ENCODE data around the gene PRMT7. TPM values are rescaled to one million over a fixed set of nuclear protein-coding genes. Genes with fewer than 3 reads are reported as not detected.

The PRMT7 gene
- total and polyA plus RNA-seq, 9 donors, result 27.8 to 43.4 (median 37.8) TPM

DNA sequence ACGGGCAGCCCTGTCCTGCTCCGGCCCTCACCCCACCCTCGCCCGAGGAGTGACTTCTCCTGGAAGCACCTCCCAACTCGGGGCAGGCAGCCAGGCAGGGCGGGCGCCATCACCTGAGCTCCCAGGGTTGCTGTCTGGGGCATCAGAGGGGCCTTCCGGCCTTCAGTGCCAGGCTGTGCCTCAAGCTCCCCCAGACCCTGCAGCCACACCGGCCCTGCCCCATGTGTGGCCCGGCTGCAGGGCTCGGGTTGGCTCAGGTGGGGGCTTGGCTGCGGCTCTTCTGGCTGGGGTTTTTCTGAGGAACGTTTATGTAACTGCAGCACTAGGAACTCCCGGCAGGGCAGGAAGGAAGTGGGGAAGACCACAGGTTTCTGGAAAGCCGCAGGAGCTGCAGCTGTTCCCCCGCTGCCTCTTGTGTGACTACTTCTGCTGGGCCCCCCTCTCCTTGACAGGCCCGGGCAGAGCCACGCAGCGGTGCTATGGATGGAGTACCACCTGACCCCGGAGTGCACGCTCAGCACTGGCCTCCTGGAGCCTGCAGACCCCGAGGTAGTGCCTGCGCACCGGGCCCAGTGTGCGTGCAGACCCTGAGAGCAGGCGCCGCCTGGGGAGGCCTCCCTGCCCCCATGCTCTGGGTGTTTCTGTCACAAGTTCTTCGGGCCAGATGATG is 45.6 kb downstream of the PRMT7 start:
- no peak for DNase-seq
- no peak overlapping the region for H3K4me3 ChIP-seq
- intact Hi-C loops (cut with DNase I), result loop anchor here in 1 of 4 donors (1.0 kb wide), 1 partner anchor 23 kb away; no protein-coding TSS in a partner anchor
- no peaks in the 10 kb centered on the region for H3K9me3 ChIP-seq
- 49 to 67% (median 63%) methylated on average over 17 to 28 of the region's 28 CpGs for WGBS, 3 donors
- H3K27me3 ChIP-seq, result no peaks in the 10 kb centered on the region
- TF ChIP-seq, protein P1, sequence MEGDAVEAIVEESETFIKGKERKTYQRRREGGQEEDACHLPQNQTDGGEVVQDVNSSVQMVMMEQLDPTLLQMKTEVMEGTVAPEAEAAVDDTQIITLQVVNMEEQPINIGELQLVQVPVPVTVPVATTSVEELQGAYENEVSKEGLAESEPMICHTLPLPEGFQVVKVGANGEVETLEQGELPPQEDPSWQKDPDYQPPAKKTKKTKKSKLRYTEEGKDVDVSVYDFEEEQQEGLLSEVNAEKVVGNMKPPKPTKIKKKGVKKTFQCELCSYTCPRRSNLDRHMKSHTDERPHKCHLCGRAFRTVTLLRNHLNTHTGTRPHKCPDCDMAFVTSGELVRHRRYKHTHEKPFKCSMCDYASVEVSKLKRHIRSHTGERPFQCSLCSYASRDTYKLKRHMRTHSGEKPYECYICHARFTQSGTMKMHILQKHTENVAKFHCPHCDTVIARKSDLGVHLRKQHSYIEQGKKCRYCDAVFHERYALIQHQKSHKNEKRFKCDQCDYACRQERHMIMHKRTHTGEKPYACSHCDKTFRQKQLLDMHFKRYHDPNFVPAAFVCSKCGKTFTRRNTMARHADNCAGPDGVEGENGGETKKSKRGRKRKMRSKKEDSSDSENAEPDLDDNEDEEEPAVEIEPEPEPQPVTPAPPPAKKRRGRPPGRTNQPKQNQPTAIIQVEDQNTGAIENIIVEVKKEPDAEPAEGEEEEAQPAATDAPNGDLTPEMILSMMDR (IDR thresholded peaks at IDR 0.05), result no peak
- TF ChIP-seq POLR2A (IDR thresholded peaks at IDR 0.05) (no peak), EP300 (IDR thresholded peaks at IDR 0.05) (no peak)
- peaks cover 5% of the 10 kb centered on the region for H3K36me3 ChIP-seq
- no peak overlapping the region for H3K27ac ChIP-seq
- peaks cover 2% of the 10 kb centered on the region for H3K4me1 ChIP-seq (ENCODE audit: insufficient read depth)

DNA sequence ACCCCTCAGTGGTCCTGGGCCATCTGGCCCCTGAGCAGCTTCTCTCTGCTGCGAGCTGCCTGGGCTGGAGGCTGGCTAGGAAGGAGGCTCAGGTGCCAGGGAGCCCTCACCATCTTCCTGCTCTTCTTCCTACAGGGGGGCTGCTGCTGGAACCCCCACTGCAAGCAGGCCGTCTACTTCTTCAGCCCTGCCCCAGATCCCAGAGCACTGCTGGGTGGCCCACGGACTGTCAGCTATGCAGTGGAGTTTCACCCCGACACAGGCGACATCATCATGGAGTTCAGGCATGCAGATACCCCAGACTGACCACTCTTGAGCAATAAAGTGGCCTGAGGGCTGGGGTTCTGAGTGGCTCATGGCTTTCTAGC is 46.1 kb downstream of the PRMT7 start:
- 86 to 95% (median 88%) methylated on average over 4 to 5 of the region's 5 CpGs for WGBS, 3 donors
- no peak overlapping the region for H3K27ac ChIP-seq
- peaks cover 4% of the 10 kb centered on the region for H3K36me3 ChIP-seq
- peaks cover 2% of the 10 kb centered on the region for H3K4me1 ChIP-seq (ENCODE audit: insufficient read depth)
- no peak for DNase-seq
- no peaks in the 10 kb centered on the region for H3K27me3 ChIP-seq
- no peaks in the 10 kb centered on the region for H3K9me3 ChIP-seq
- TF ChIP-seq EP300 (IDR thresholded peaks at IDR 0.05) (no peak), POLR2A (IDR thresholded peaks at IDR 0.05) (no peak)
- TF ChIP-seq, protein P1 (IDR thresholded peaks at IDR 0.05), result no peak
- intact Hi-C loops (cut with DNase I), result loop anchor here in 1 of 4 donors (1.0 kb wide), 1 partner anchor 22 kb away; no protein-coding TSS in a partner anchor
- H3K4me3 ChIP-seq, result no peak overlapping the region

DNA sequence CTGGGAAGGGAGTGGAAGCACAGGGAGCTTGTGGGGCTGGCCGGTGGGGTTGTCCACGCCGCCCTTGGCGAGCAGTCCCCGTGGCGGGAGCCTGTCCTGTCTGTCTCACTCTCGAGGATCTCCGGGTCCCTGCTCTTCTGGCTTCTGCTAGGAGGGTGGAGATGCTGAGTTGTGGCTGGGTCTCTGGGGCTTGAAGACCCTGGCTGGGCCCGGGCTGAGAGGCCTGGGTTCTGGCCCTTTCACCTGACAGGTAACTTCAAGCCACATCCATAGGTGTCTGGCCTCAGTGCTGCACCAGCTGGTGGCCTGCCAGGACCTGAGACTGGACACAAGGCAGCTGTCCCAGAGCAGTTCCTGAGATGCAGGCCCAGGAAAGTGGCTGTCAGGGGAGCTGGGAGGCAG is 46.7 kb downstream of the PRMT7 start:
- Histone ChIP-seq H3K36me3 (no peaks in the 10 kb centered on the region), H3K9me3 (no peaks in the 10 kb centered on the region), H3K4me3 (no peak overlapping the region), H3K4me1 (ENCODE audit: insufficient read depth) (peaks cover 2% of the 10 kb centered on the region), H3K27me3 (no peaks in the 10 kb centered on the region), H3K27ac (no peak overlapping the region)
- 76 to 85% (median 83%) methylated on average over 9 of the region's 9 CpGs for WGBS, 3 donors
- no peak for DNase-seq
- TF ChIP-seq, protein P1 (IDR thresholded peaks at IDR 0.05), result no peak
- TF ChIP-seq EP300 (IDR thresholded peaks at IDR 0.05), result no peak
- intact Hi-C loops (cut with DNase I), result no loop called here

DNA sequence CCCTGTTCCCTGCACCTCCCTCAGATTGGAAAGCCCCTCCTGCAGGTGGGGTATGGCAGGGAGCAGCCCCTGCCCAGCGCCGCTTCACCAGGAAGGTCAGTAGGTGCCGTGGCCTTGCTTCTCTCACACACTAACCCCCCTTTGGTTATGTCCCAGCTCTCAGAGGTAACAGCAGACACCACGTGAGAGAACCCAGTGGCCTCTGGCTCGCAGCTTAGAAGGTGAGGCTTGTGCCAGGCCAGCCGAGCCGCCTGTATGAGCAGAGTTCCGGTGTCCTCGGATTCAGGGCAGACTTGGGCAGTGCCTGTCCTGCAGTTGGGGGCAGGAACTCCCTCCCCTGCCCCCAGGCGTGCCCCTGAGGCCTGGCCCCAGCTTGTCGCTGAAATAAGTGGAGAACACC is 47.1 kb downstream of the PRMT7 start:
- H3K27me3 ChIP-seq, result no peaks in the 10 kb centered on the region
- intact Hi-C loops (cut with DNase I), result no loop called here
- TF ChIP-seq POLR2A (IDR thresholded peaks at IDR 0.05), result no peak
- TF ChIP-seq EP300 (IDR thresholded peaks at IDR 0.05), result no peak
- TF ChIP-seq, protein P1 (IDR thresholded peaks at IDR 0.05), result no peak
- 83 to 91% (median 87%) methylated on average over 11 of the region's 11 CpGs for WGBS, 3 donors
- H3K27ac ChIP-seq, result no peak overlapping the region
- no peaks in the 10 kb centered on the region for H3K9me3 ChIP-seq
- peaks cover 2% of the 10 kb centered on the region for H3K4me1 ChIP-seq (ENCODE audit: insufficient read depth)
- DNase-seq, result no peak
- H3K4me3 ChIP-seq, result no peak overlapping the region
- H3K36me3 ChIP-seq, result no peaks in the 10 kb centered on the region

Measured in ovary (tissue), 9 donors.